K562 (cell line): Measurements from ENCODE around the gene CPSF4. TPM values are rescaled to one million over a fixed set of nuclear protein-coding genes. Genes with fewer than 3 reads are reported as not detected.

Source experiments
- ATAC-seq: fragments of 200-7000 bp; cut with Tn5 transposase; 3 replicates; pipeline ENCODE4 v1.9.1; 2020; ENCODE audit warnings: moderate library complexity
- BruUV-seq: library from RNA; stranded (reverse); fragments of 400-500 nt; replicated peaks from 2 replicates; lab custom pipeline; 2021; lab: Mats Ljungman, UMichigan
- CTCF ChIA-PET: fragments of 300-600 bp; formaldehyde crosslinking; extraction: SDS; loops from one replicate; lab custom pipeline; 2021; ENCODE audit warnings: low intra/inter-chr PET ratio; lab: Yijun Ruan, JAX
- POLR2A ChIA-PET: fragments of 300-600, 350-650 bp; sonication (Branson Sonifier 250); formaldehyde crosslinking; extraction: SDS; loops from one replicate; lab custom pipeline; 2021; ENCODE audit warnings: antibody characterized with exemption, inconsistent platforms; lab: Yijun Ruan, JAX
- DNase-seq, 4 experiments: peaks; one replicate each; pipeline versions ENCODE4 v3.0.0 to v3.0.0-alpha.2; 2011 to 2018; ENCODE audit warnings: low spot score in 3 of 4, mixed read lengths in 3 of 4; ENCODE audit errors: extremely low read depth in 1 of 4
- FAIRE-seq: peaks from 2 replicates; lab custom pipeline; 2011; peaks lifted over from hg19 to GRCh38; lab: Jason Lieb, UNC
- H2AFZ ChIP-seq: 2 replicates; pipeline ENCODE4 v1.6.0; 2011; ENCODE audit warnings: low read depth, low read length, control low read depth, inconsistent platforms
- H3K27ac ChIP-seq: fragments of 200-600 bp; 3 replicates; pipeline ENCODE4 v1.8.0; 2011; ENCODE audit warnings: low read depth, mild to moderate bottlenecking, control low read depth, inconsistent platforms, low read length, moderate library complexity, mixed read lengths; ENCODE audit errors: extremely low read depth
- H3K27me3 ChIP-seq, 2 experiments: fragments of 300-600 bp in 1 of 2; 2 replicates in 1 of 2; 3 replicates in 1 of 2; pipeline versions ENCODE4 v1.6.0 to v1.8.0; 2011; ENCODE audit warnings: inconsistent platforms in 2 of 2, low read length in 2 of 2, mild to moderate bottlenecking in 1 of 2, mixed read lengths in 1 of 2, moderate library complexity in 1 of 2; ENCODE audit not compliant: control insufficient read depth in 2 of 2, insufficient read depth in 2 of 2
- H3K36me3 ChIP-seq: fragments of 300-600 bp; 3 replicates; pipeline ENCODE4 v1.8.0; 2011; ENCODE audit warnings: mild to moderate bottlenecking, low read length, inconsistent platforms; ENCODE audit not compliant: control insufficient read depth, insufficient read depth
- H3K4me1 ChIP-seq, 2 experiments: fragments of 200-600 bp in 1 of 2; replicated peaks in 1 of 2; 2 replicates in 1 of 2; 3 replicates in 1 of 2; pipeline versions ENCODE4 v1.5.1 to v1.8.0; 2011; ENCODE audit warnings: inconsistent platforms in 2 of 2, low read length in 2 of 2, mild to moderate bottlenecking in 1 of 2, mixed read lengths in 1 of 2, moderate library complexity in 1 of 2; ENCODE audit not compliant: control insufficient read depth in 2 of 2, insufficient read depth in 2 of 2
- H3K4me2 ChIP-seq: 2 replicates; pipeline ENCODE4 v1.6.1; 2011; ENCODE audit warnings: low read length, control low read depth, inconsistent platforms, mixed read lengths; ENCODE audit not compliant: insufficient read depth
- H3K4me3 ChIP-seq: fragments of 200-600 bp; sonication (generic), shearing (Covaris generic); 2 replicates; pipeline ENCODE4 v1.5.1; 2016; ENCODE audit warnings: control low read depth, inconsistent platforms
- H3K79me2 ChIP-seq: fragments of 200-600 bp; 3 replicates; pipeline ENCODE4 v1.8.0; 2011; ENCODE audit warnings: low read length, inconsistent platforms; ENCODE audit not compliant: control insufficient read depth, insufficient read depth
- H3K9ac ChIP-seq, 2 experiments: 2 replicates each; pipeline versions ENCODE4 v1.6.0 to v1.6.1; 2011; ENCODE audit warnings: low read depth in 2 of 2, low read length in 2 of 2, control low read depth in 1 of 2, inconsistent platforms in 1 of 2, mild to moderate bottlenecking in 1 of 2, mixed read lengths in 1 of 2; ENCODE audit not compliant: insufficient read depth in 1 of 2
- H3K9me1 ChIP-seq: one replicate; pipeline ENCODE4 v1.6.0; 2011; ENCODE audit warnings: inconsistent platforms, mild to moderate bottlenecking, low read length, moderate library complexity; ENCODE audit not compliant: control insufficient read depth, insufficient read depth
- H3K9me3 ChIP-seq: replicated peaks from 2 replicates; pipeline ENCODE4 v1.5.1; 2011; ENCODE audit warnings: low read depth, low read length, inconsistent platforms; ENCODE audit not compliant: control insufficient read depth, insufficient read depth
- H4K20me1 ChIP-seq: replicated peaks from 2 replicates; pipeline ENCODE4 v1.6.1; 2011; ENCODE audit warnings: low read length, inconsistent platforms, mixed read lengths; ENCODE audit not compliant: control insufficient read depth, insufficient read depth
- BRCA1 ChIP-seq, 2 experiments: fragments of 450-650 bp in 1 of 2; sonication (generic) in 1 of 2; formaldehyde crosslinking in 1 of 2; IDR thresholded peaks; 2 replicates each; pipeline versions ENCODE4 v1.5.0 to v1.6.1; 2017 to 2020; ENCODE audit warnings: mild to moderate bottlenecking in 1 of 2, missing genetic modification reagents in 1 of 2
- CEBPG ChIP-seq, 3 experiments: fragments of 200-800 bp in 1 of 3; sonication (Bioruptor generic) in 1 of 3; sonication (generic) in 1 of 3; formaldehyde crosslinking in 1 of 3; IDR thresholded peaks in 2 of 3; conservative IDR thresholded peaks in 1 of 3; 2 replicates each; pipeline versions ENCODE4 v1.6.1 to v1.8.0; 2016 to 2022; ENCODE audit warnings: missing compliant biosample characterization in 2 of 3, missing genetic modification characterization in 2 of 3, mild to moderate bottlenecking in 1 of 3, missing genetic modification reagents in 1 of 3
- CREB3L1 ChIP-seq: fragments of 450-650 bp; IDR thresholded peaks from 2 replicates; pipeline ENCODE4 v1.6.1; 2014; ENCODE audit warnings: low read depth, mild to moderate bottlenecking, moderate library complexity, borderline replicate concordance
- MLX ChIP-seq, 2 experiments: fragments of 450-650 bp in 1 of 2; sonication (generic) in 1 of 2; formaldehyde crosslinking; conservative IDR thresholded peaks; 2 replicates each; pipeline versions ENCODE4 v1.4.0 to v1.8.1; 2020 to 2022; ENCODE audit warnings: mild to moderate bottlenecking in 1 of 2, missing genetic modification reagents in 1 of 2
- RBM25 ChIP-seq: fragments of 200-400 bp; formaldehyde crosslinking; IDR thresholded peaks from 2 replicates; pipeline ENCODE4 v1.6.1; 2018; ENCODE audit warnings: low read length, low read depth, moderate library complexity; ENCODE audit not compliant: severe bottlenecking
- TBP ChIP-seq: optimal IDR thresholded peaks from 2 replicates; pipeline ENCODE3; 2011; ENCODE audit warnings: low read depth, low read length, improper control_type of control experiment
- ZNF324 ChIP-seq: fragments of 250-450 bp; sonication (Bioruptor Pico); IDR thresholded peaks from 2 replicates; pipeline ENCODE4 v1.4.0; 2020; ENCODE audit warnings: mild to moderate bottlenecking
- ZNF583 ChIP-seq: fragments of 250-450 bp; sonication (Bioruptor Pico); IDR thresholded peaks from 2 replicates; pipeline ENCODE4 v1.4.0; 2020
- WGBS: fragments of 100-300 bp; shearing (Covaris generic); methylation state at CpG from one replicate; pipeline ENCODE4 v1.1.6; 2016; ENCODE audit warnings: low coverage, mixed read lengths; ENCODE audit not compliant: insufficient coverage; ENCODE audit errors: missing lambda C conversion rate; 5-methylcytosine and 5-hydroxymethylcytosine counted together
- in situ Hi-C: fragments of 300-500 bp; cut with MboI; formaldehyde crosslinking; loops from 4 replicates; pipeline ENCODE4 v1.15.0; 2018; ENCODE audit warnings: inconsistent platforms, mixed read lengths
- intact Hi-C: fragments of 100-400 bp; cut with micrococcal nuclease; formaldehyde crosslinking; loops from 2 replicates; pipeline ENCODE4 v1.14.2; 2022
- polyA plus RNA-seq, 8 experiments: library from polyadenylated mRNA; depleted of rRNA in 4 of 8; stranded (reverse) in 5 of 8; unstranded in 3 of 8; fragments of >200 nt; fragmentation: Nextera tagmentation in 2 of 8; fragmentation: Illumina TruSeq in 1 of 8; extraction: Ambion mirVana in 2 of 8; extraction: Trizol in 1 of 8; gene quantifications; 2 replicates each; pipeline versions ENCODE4 v1.2.1 to v1.2.3, GENCODE V29; 2011 to 2014; ENCODE audit warnings: inconsistent platforms in 1 of 8, missing spikeins in 1 of 8
- total RNA-seq, 7 experiments: library from RNA; depleted of rRNA in 6 of 7; stranded (reverse); fragments of >200 nt in 6 of 7; fragmentation: Illumina TruSeq in 2 of 7; extraction: Trizol in 2 of 7; gene quantifications; 2 replicates each; pipeline versions ENCODE4 v1.2.1 to v1.2.3, GENCODE V29; 2011 to 2021; ENCODE audit warnings: low replicate concordance in 1 of 7

The CPSF4 gene
- total and polyA plus RNA-seq, 9 of the 15 experiments (the other 6 are each of a cell fraction or from before 2014, with no cell fraction given), result 16.9 to 118 (median 71.7) TPM

- TF ChIP-seq MLX (CRISPR knock-in tag; conservative IDR thresholded peaks at IDR 0.05), result no peak
- no peak for TF ChIP-seq CEBPG (CRISPR knock-in tag; IDR thresholded peaks at IDR 0.05)
- no peak for TF ChIP-seq CEBPG (tag; conservative IDR thresholded peaks at IDR 0.05 in 1 of 2, IDR thresholded peaks at IDR 0.05 in 1 of 2)
- no peak for TF ChIP-seq TBP
- TF ChIP-seq ZNF583 (CRISPR knock-in tag), result no peak
- no peak for TF ChIP-seq CREB3L1
- no peak for TF ChIP-seq BRCA1 (IDR thresholded peaks at IDR 0.05)
- 0 out of 2 replicates have a peak, but pooled peaks have one; percentile 43 for TF ChIP-seq BRCA1 (CRISPR knock-in tag; IDR thresholded peaks at IDR 0.05)
- no peak for TF ChIP-seq RBM25
- TF ChIP-seq ZNF324 (CRISPR knock-in tag), result no peak
- H3K4me3 ChIP-seq, result no peak overlapping the region
- H3K79me2 ChIP-seq, result peaks cover 80% of the 10 kb centered on the region
- no peaks in the 10 kb centered on the region for H3K27me3 ChIP-seq
- FAIRE-seq, result no peak
- ATAC-seq, result no peak
- H4K20me1 ChIP-seq, result peaks cover 4% of the 10 kb centered on the region; the same call in 1 of the 2 replicates
- intact Hi-C loops, result loop anchor here (10.0 kb wide), 1 partner anchor 79 kb away; the partner anchor contains the start of genes FAM200A and ZNF655
- peaks cover 63% of the 10 kb centered on the region for H3K36me3 ChIP-seq
- no peak overlapping the region for H3K27ac ChIP-seq
- no peak for DNase-seq
- H3K4me2 ChIP-seq, result no peak overlapping the region
- no peak overlapping the region for H2AFZ ChIP-seq
- ChIA-PET CTCF (no interaction called here), POLR2A (interaction anchor here (0.6 to 1.4 kb wide), 8 partner anchors 10 to 218 kb away, joined by 3 to 6 read pairs (median 4); no protein-coding TSS in a partner anchor)
- no TSS peak for BruUV-seq
- H3K9me1 ChIP-seq, result peaks cover 2% of the 10 kb centered on the region
- H3K4me1 ChIP-seq, result peaks cover 9 to 20% of the 10 kb centered on the region in 2 experiments; a peak in 4 of 5 replicates
- no peaks in the 10 kb centered on the region for H3K9me3 ChIP-seq
- H3K9ac ChIP-seq, result 0 out of 4 replicates have a peak overlapping the region, but pooled peaks of 1 of the 2 experiments have one; percentile 15
- in situ Hi-C loops, result no loop called here
- 80% methylated on average over 5 of the region's 5 CpGs for WGBS
Observed at GRCh38 chr7:99476107-99476506, 37.4 kb downstream of the CPSF4 start.
